SK-N-SH (cell line): Measurements from ENCODE around the gene THSD7A. TPM values are rescaled to one million over a fixed set of nuclear protein-coding genes. Genes with fewer than 3 reads are reported as not detected.

Experiments
- CTCF ChIA-PET: fragments of 300-600, 350-600 bp; formaldehyde crosslinking; extraction: SDS; loops from one replicate; lab custom pipeline; 2021; lab: Yijun Ruan, JAX
- POLR2A ChIA-PET: fragments of 350-600 bp; sonication (Branson Sonifier 250); formaldehyde crosslinking; extraction: SDS; loops from one replicate; lab custom pipeline; 2020; ENCODE audit warnings: antibody characterized with exemption, inconsistent platforms; lab: Yijun Ruan, JAX
- DNase-seq: peaks from one replicate; pipeline ENCODE4 v3.0.0; 2012
- H2AFZ ChIP-seq: fragments of 200-600 bp; sonication (generic); 2 replicates; pipeline ENCODE4 v1.8.1; 2016; ENCODE audit warnings: antibody characterized with exemption, mild to moderate bottlenecking, low read depth
- H3F3A ChIP-seq: fragments of 200-600 bp; sonication (generic); replicated peaks from 2 replicates; pipeline ENCODE3; 2016; ENCODE audit warnings: antibody characterized with exemption, mild to moderate bottlenecking; ENCODE audit not compliant: insufficient read depth
- H3K27ac ChIP-seq, 2 experiments: fragments of 200-500 bp in 1 of 2; fragments of 200-600 bp in 1 of 2; sonication (Bioruptor generic) in 1 of 2; sonication (generic), shearing (Covaris generic) in 1 of 2; 2 replicates each; pipeline versions ENCODE4 v1.5.1 to v1.6.1; 2014 to 2016; ENCODE audit warnings: low read depth in 2 of 2, inconsistent platforms in 1 of 2, low read length in 1 of 2, mild to moderate bottlenecking in 1 of 2, mixed read lengths in 1 of 2
- H3K27me3 ChIP-seq: fragments of 200-600 bp; sonication (generic), shearing (Covaris generic); 2 replicates; pipeline ENCODE4 v1.6.1; 2016; ENCODE audit warnings: mixed run types; ENCODE audit not compliant: insufficient read depth
- H3K36me3 ChIP-seq, 2 experiments: fragments of 200-500 bp in 1 of 2; fragments of 200-600 bp in 1 of 2; sonication (Bioruptor generic) in 1 of 2; sonication (generic) in 1 of 2; replicated peaks in 1 of 2; 2 replicates each; pipeline versions ENCODE3 to v1.5.1; 2014 to 2016; ENCODE audit warnings: low read length in 1 of 2, mild to moderate bottlenecking in 1 of 2; ENCODE audit not compliant: insufficient read depth in 2 of 2, control insufficient read depth in 1 of 2
- H3K4me1 ChIP-seq, 2 experiments: fragments of 200-500 bp in 1 of 2; fragments of 200-600 bp in 1 of 2; sonication (Bioruptor generic) in 1 of 2; sonication (generic), shearing (Covaris generic) in 1 of 2; 2 replicates each; pipeline versions ENCODE4 v1.5.1 to v1.6.1; 2014 to 2016; ENCODE audit warnings: low read depth in 1 of 2, low read length in 1 of 2, mixed run types in 1 of 2; ENCODE audit not compliant: insufficient read depth in 2 of 2, control insufficient read depth in 1 of 2
- H3K4me2 ChIP-seq: fragments of 200-600 bp; sonication (generic), shearing (Covaris generic); 2 replicates; pipeline ENCODE4 v1.6.1; 2017; ENCODE audit warnings: mixed run types
- H3K4me3 ChIP-seq, 2 experiments: fragments of 200-500 bp in 1 of 2; fragments of 200-600 bp in 1 of 2; sonication (Bioruptor generic) in 1 of 2; sonication (generic), shearing (Covaris generic) in 1 of 2; 2 replicates each; pipeline versions ENCODE4 v1.5.1 to v1.8.1; 2014 to 2016; ENCODE audit warnings: low read depth in 2 of 2, inconsistent platforms in 1 of 2, low read length in 1 of 2, mild to moderate bottlenecking in 1 of 2, mixed read lengths in 1 of 2, moderate library complexity in 1 of 2
- H3K79me2 ChIP-seq: fragments of 200-600 bp; sonication (generic); 2 replicates; pipeline ENCODE4 v1.8.1; 2017; ENCODE audit warnings: mild to moderate bottlenecking; ENCODE audit not compliant: insufficient read depth
- H3K9ac ChIP-seq: fragments of 200-600 bp; sonication (generic); 2 replicates; pipeline ENCODE4 v1.6.1; 2017; ENCODE audit warnings: mixed run types
- H3K9me2 ChIP-seq: fragments of 200-600 bp; sonication (generic); 2 replicates; pipeline ENCODE4 v1.6.1; 2017; ENCODE audit warnings: mixed run types
- H3K9me3 ChIP-seq: fragments of 200-600 bp; sonication (generic); 2 replicates; pipeline ENCODE4 v1.6.1; 2017; ENCODE audit warnings: mixed run types, mild to moderate bottlenecking, moderate library complexity
- H4K20me1 ChIP-seq: fragments of 200-600 bp; sonication (generic); 2 replicates; pipeline ENCODE4 v1.6.1; 2017; ENCODE audit warnings: mild to moderate bottlenecking, mixed run types; ENCODE audit not compliant: insufficient read depth
- CHD2 ChIP-seq: fragments of 150-350 bp; IDR thresholded peaks from 2 replicates; pipeline ENCODE4 v1.6.1; 2018; ENCODE audit warnings: low read length; ENCODE audit not compliant: partially characterized antibody
- EP300 ChIP-seq, 2 experiments: IDR thresholded peaks; 2 replicates each; pipeline versions ENCODE4 v1.4.0 to v1.6.1; 2012; ENCODE audit warnings: borderline replicate concordance in 1 of 2, low read depth in 1 of 2, low read length in 1 of 2
- EZH2phosphoT487 ChIP-seq: fragments of 200-600 bp; sonication (generic); IDR thresholded peaks from 2 replicates; pipeline ENCODE4 v1.6.1; 2017; ENCODE audit warnings: low read depth, mixed run types, mild to moderate bottlenecking, antibody characterized with exemption, moderate library complexity, borderline replicate concordance
- FOXJ3 ChIP-seq: sonication (generic); formaldehyde crosslinking; IDR thresholded peaks from 2 replicates; pipeline ENCODE4 v1.5.1; 2020; ENCODE audit warnings: mild to moderate bottlenecking, missing genetic modification reagents
- FOXM1 ChIP-seq: IDR thresholded peaks from 2 replicates; pipeline ENCODE4 v1.4.0; 2012; ENCODE audit warnings: low read depth, mild to moderate bottlenecking
- GABPA ChIP-seq: IDR thresholded peaks from 2 replicates; pipeline ENCODE4 v1.4.0; 2012; ENCODE audit warnings: low read depth, mild to moderate bottlenecking
- GATA2 ChIP-seq: sonication (generic); formaldehyde crosslinking; IDR thresholded peaks from 2 replicates; pipeline ENCODE4 v1.5.0; 2020; ENCODE audit warnings: mild to moderate bottlenecking, missing genetic modification reagents
- JUND ChIP-seq: IDR thresholded peaks from 2 replicates; pipeline ENCODE4 v1.4.0; 2012
- MEF2A ChIP-seq: IDR thresholded peaks from 2 replicates; pipeline ENCODE4 v1.4.0; 2012; ENCODE audit warnings: low read depth, borderline replicate concordance
- NFIC ChIP-seq: IDR thresholded peaks from 2 replicates; pipeline ENCODE4 v1.4.0; 2012; ENCODE audit warnings: borderline replicate concordance
- RAD21 ChIP-seq: IDR thresholded peaks from 2 replicates; pipeline ENCODE4 v1.6.1; 2012; ENCODE audit warnings: mild to moderate bottlenecking, low read length
- RCOR1 ChIP-seq: fragments of 150-350 bp; IDR thresholded peaks from 2 replicates; pipeline ENCODE4 v1.6.1; 2017; ENCODE audit warnings: antibody characterized with exemption, low read length
- RFX5 ChIP-seq: IDR thresholded peaks from 2 replicates; pipeline ENCODE4 v1.6.1; 2012; ENCODE audit warnings: mild to moderate bottlenecking, improper control_type of control experiment, low read length
- SIN3A ChIP-seq: IDR thresholded peaks from 2 replicates; pipeline ENCODE4 v1.6.1; 2012; ENCODE audit warnings: low read depth, mild to moderate bottlenecking, low read length, moderate library complexity, borderline replicate concordance
- TCF12 ChIP-seq: IDR thresholded peaks from 2 replicates; pipeline ENCODE4 v1.4.0; 2012
- WGBS: methylation state at CpG from one replicate; pipeline ENCODE4 v1.1.6; 2017; ENCODE audit warnings: low lambda C conversion rate; 5-methylcytosine and 5-hydroxymethylcytosine counted together
- polyA plus RNA-seq, 3 experiments: library from polyadenylated mRNA; depleted of rRNA; stranded (reverse); fragments of >200 nt; gene quantifications; 2 replicates each; pipeline ENCODE4 v1.2.3, GENCODE V29; 2012
- TF ChIP-seq, protein P1 (sequence below): fragments of 200-600 bp; sonication (generic); IDR thresholded peaks from 2 replicates; pipeline ENCODE4 v1.6.1; 2017; ENCODE audit warnings: antibody characterized with exemption, mild to moderate bottlenecking, moderate library complexity
- TF ChIP-seq, protein P2 (sequence below): IDR thresholded peaks from 2 replicates; pipeline ENCODE4 v1.6.1; 2012; ENCODE audit warnings: mild to moderate bottlenecking, low read depth, low read length, moderate library complexity
- TF ChIP-seq, protein P3 (sequence below): fragments of 150-350 bp; IDR thresholded peaks from 2 replicates; pipeline ENCODE4 v1.6.1; 2016; ENCODE audit warnings: mild to moderate bottlenecking, low read depth, low read length

Gene THSD7A
- polyA plus RNA-seq, 1 of the 3 experiments (the other 2 are of a cell fraction): 0.16 TPM

DNA sequence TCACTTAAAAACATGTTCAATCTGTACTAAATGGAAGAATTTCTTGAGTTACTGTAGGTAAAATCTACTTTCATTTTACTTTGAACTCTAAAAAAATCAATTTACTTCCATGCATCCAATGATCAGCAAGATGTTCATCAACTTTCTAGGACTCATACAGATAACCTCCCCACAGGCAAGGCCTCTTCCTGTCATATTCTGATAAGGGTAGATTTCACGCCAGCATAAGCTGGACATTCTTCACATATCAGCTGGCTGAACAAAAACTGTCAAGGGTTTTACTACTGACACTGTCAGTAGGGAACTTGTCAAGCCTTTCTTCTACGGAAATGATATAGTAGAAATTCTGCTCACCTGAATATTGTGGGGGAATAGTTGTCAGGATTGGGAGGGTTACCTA, 244.9 kb downstream of the THSD7A start:
- WGBS: 46% methylated on average over 2 of the region's 2 CpGs
- Histone ChIP-seq H3K36me3 (peaks cover 0 to 15% of the 10 kb centered on the region in 2 experiments), H3K27me3 (no peaks in the 10 kb centered on the region), H3K9me3 (no peaks in the 10 kb centered on the region), H3K9ac (no peak overlapping the region), H4K20me1 (no peaks in the 10 kb centered on the region), H3K4me3 (no peak overlapping the region), H2AFZ (no peak overlapping the region), H3K9me2 (no peaks in the 10 kb centered on the region), H3F3A (no peaks in the 10 kb centered on the region), H3K4me2 (no peak overlapping the region), H3K4me1 (peaks cover 4 to 25% of the 10 kb centered on the region in 2 experiments; a peak in 2 of 4 replicates), H3K27ac (peak overlapping the region in 1 of 2 experiments; percentile 76; a peak in 2 of 4 replicates), H3K79me2 (no peaks in the 10 kb centered on the region)
- TF ChIP-seq, protein P1, sequence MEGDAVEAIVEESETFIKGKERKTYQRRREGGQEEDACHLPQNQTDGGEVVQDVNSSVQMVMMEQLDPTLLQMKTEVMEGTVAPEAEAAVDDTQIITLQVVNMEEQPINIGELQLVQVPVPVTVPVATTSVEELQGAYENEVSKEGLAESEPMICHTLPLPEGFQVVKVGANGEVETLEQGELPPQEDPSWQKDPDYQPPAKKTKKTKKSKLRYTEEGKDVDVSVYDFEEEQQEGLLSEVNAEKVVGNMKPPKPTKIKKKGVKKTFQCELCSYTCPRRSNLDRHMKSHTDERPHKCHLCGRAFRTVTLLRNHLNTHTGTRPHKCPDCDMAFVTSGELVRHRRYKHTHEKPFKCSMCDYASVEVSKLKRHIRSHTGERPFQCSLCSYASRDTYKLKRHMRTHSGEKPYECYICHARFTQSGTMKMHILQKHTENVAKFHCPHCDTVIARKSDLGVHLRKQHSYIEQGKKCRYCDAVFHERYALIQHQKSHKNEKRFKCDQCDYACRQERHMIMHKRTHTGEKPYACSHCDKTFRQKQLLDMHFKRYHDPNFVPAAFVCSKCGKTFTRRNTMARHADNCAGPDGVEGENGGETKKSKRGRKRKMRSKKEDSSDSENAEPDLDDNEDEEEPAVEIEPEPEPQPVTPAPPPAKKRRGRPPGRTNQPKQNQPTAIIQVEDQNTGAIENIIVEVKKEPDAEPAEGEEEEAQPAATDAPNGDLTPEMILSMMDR: no peak
- no peak for TF ChIP-seq FOXJ3 (CRISPR knock-in tag)
- TF ChIP-seq GATA2 (CRISPR knock-in tag): peak; percentile 78
- TF ChIP-seq EZH2phosphoT487: no peak
- TF ChIP-seq EP300 (IDR thresholded peaks at IDR 0.05; ENCODE audit: borderline replicate concordance in 1 of 2, low read depth in 1 of 2, low read length in 1 of 2): peak in 1 of 2 experiments; percentile 47; a peak in 1 of 4 replicates
- TF ChIP-seq JUND: no peak
- no peak for TF ChIP-seq FOXM1
- no peak for TF ChIP-seq SIN3A
- ChIA-PET CTCF (interaction anchor here (1.2 kb wide), 1 partner anchor 84 kb away, joined by 3 read pairs; no protein-coding TSS in a partner anchor), POLR2A (no interaction called here)
- DNase-seq: peak; percentile 33

DNA sequence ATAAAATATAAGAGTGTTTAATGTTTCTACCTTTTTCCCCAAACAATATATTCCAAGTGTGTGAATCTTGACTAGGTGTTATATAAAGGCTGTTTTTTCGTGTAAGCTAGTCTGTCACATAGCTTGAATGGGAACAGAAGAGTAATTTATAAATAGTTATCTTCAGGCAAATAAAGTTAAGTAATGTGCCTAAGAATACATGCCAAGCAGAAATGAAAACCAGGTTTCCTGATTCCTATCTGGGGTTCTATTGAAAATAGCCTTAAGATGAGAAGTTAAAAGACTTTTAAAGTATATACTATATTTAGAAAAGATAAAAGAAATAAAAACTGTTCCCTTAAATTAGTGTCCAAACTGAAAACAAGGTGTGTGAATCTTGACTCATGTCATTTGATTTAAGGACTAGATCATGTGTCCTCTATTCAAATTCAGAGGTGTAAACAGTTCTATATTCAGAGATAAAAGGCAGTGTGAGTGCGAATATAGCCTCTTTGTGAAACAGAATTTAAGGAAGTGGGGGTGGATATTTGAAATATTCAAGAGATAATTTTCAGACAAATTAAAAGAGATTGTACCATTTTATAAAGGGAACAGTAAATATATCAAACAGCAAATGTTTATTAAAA, 247.5 kb downstream of the THSD7A start:
- CTCF ChIA-PET: interaction anchor here (1.6 to 2.4 kb wide), 2 partner anchors 8 to 142 kb away, joined by 4 to 7 read pairs; no protein-coding TSS in a partner anchor

More for the DNA sequence above, 247.5 kb downstream of the THSD7A start:
- H3K27ac ChIP-seq: peak overlapping the region in 1 of 2 experiments; percentile 77; a peak in 2 of 4 replicates
- H3K9me3 ChIP-seq: no peaks in the 10 kb centered on the region
- H3K9me2 ChIP-seq: no peaks in the 10 kb centered on the region
- no peak overlapping the region for H2AFZ ChIP-seq
- H3F3A ChIP-seq: no peaks in the 10 kb centered on the region
- peak; percentile 17 for DNase-seq
- no peaks in the 10 kb centered on the region for H3K79me2 ChIP-seq
- POLR2A ChIA-PET: no interaction called here
- H3K9ac ChIP-seq: no peak overlapping the region
- H3K27me3 ChIP-seq: no peaks in the 10 kb centered on the region
- WGBS: 13% methylated on average over 2 of the region's 2 CpGs
- H3K4me1 ChIP-seq: peaks cover 0 to 25% of the 10 kb centered on the region in 2 experiments; a peak in 2 of 4 replicates
- TF ChIP-seq TCF12: peak; percentile 14; the same call in 1 of the 2 replicates
- no peak for TF ChIP-seq MEF2A
- no peak for TF ChIP-seq GABPA
- TF ChIP-seq, protein P2, sequence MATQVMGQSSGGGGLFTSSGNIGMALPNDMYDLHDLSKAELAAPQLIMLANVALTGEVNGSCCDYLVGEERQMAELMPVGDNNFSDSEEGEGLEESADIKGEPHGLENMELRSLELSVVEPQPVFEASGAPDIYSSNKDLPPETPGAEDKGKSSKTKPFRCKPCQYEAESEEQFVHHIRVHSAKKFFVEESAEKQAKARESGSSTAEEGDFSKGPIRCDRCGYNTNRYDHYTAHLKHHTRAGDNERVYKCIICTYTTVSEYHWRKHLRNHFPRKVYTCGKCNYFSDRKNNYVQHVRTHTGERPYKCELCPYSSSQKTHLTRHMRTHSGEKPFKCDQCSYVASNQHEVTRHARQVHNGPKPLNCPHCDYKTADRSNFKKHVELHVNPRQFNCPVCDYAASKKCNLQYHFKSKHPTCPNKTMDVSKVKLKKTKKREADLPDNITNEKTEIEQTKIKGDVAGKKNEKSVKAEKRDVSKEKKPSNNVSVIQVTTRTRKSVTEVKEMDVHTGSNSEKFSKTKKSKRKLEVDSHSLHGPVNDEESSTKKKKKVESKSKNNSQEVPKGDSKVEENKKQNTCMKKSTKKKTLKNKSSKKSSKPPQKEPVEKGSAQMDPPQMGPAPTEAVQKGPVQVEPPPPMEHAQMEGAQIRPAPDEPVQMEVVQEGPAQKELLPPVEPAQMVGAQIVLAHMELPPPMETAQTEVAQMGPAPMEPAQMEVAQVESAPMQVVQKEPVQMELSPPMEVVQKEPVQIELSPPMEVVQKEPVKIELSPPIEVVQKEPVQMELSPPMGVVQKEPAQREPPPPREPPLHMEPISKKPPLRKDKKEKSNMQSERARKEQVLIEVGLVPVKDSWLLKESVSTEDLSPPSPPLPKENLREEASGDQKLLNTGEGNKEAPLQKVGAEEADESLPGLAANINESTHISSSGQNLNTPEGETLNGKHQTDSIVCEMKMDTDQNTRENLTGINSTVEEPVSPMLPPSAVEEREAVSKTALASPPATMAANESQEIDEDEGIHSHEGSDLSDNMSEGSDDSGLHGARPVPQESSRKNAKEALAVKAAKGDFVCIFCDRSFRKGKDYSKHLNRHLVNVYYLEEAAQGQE: no peak
- TF ChIP-seq JUND: no peak
- no peak for TF ChIP-seq FOXM1
- no peak for TF ChIP-seq RFX5
- TF ChIP-seq, protein P3, sequence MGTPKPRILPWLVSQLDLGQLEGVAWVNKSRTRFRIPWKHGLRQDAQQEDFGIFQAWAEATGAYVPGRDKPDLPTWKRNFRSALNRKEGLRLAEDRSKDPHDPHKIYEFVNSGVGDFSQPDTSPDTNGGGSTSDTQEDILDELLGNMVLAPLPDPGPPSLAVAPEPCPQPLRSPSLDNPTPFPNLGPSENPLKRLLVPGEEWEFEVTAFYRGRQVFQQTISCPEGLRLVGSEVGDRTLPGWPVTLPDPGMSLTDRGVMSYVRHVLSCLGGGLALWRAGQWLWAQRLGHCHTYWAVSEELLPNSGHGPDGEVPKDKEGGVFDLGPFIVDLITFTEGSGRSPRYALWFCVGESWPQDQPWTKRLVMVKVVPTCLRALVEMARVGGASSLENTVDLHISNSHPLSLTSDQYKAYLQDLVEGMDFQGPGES: no peak
- peak; percentile 83 for TF ChIP-seq GATA2 (CRISPR knock-in tag)
- TF ChIP-seq RAD21: peak; percentile 13; the same call in 1 of the 2 replicates
- TF ChIP-seq SIN3A: no peak
- peak; percentile 67; the same call in 1 of the 2 replicates for TF ChIP-seq RCOR1
- no peak for TF ChIP-seq NFIC
- TF ChIP-seq CHD2: peak; percentile 49
- peak in 1 of 2 experiments; percentile 78; a peak in 2 of 4 replicates for TF ChIP-seq EP300 (IDR thresholded peaks at IDR 0.05; ENCODE audit: borderline replicate concordance in 1 of 2, low read depth in 1 of 2, low read length in 1 of 2)
- no peak overlapping the region for H3K4me3 ChIP-seq
- no peak overlapping the region for H3K4me2 ChIP-seq
- H4K20me1 ChIP-seq: no peaks in the 10 kb centered on the region
- H3K36me3 ChIP-seq: peaks cover 0 to 10% of the 10 kb centered on the region in 2 experiments
